ENCODE data around the gene MPO. TPM values are rescaled to one million over a fixed set of nuclear protein-coding genes. Genes with fewer than 3 reads are reported as not detected.

The MPO gene
- total RNA-seq: not detected
- not detected for polyA plus RNA-seq

GRCh38 chr17:58280480-58281217, at the start of gene MPO:
Gene MPO, minus strand, starts transcription at chr17:58280935. Its CDS starts 177 bp downstream, at chr17:58280758.
- H3K27me3 ChIP-seq (ENCODE audit: insufficient read depth, low read length, poor library complexity, severe bottlenecking): no peaks in the 10 kb centered on the region
- POLR2A ChIA-PET: no interaction called here

GRCh38 chr17:58329810-58330537, 49.2 kb upstream of the MPO start:
- Mint-ChIP-seq H3K9me3 (peaks cover 0 to 2% (median 0%) of the 10 kb centered on the region in 5 donors), H3K36me3 (peaks cover 17 to 45% (median 20%) of the 10 kb centered on the region in 3 donors), H3K27ac (peak overlapping the region; percentile 94 to 100 (median 98)), H3K4me3 (peak overlapping the region; percentile 89 to 100 (median 95)), H3K4me1 (peaks cover 55 to 70% (median 61%) of the 10 kb centered on the region in 3 donors), H3K27me3 (peaks cover 0 to 6% of the 10 kb centered on the region in 2 donors)
- Histone ChIP-seq H3K36me3 (ENCODE audit: insufficient read depth, low read length) (peaks cover 22% of the 10 kb centered on the region), H3K4me1 (ENCODE audit: insufficient read depth, low read length) (peaks cover 51% of the 10 kb centered on the region), H3K9me3 (ENCODE audit: low read length) (no peaks in the 10 kb centered on the region), H3K4me3 (ENCODE audit: low read length) (peak overlapping the region; percentile 98), H3K27me3 (ENCODE audit: insufficient read depth, low read length, poor library complexity, severe bottlenecking) (no peaks in the 10 kb centered on the region), H3K27ac (ENCODE audit: low read depth, low read length) (peak overlapping the region; percentile 96)
- DNase-seq: peak in 2 of 5 donors; percentile 30 to 67
- POLR2A ChIA-PET: interaction anchor here (1.0 to 13.6 kb wide), 4 partner anchors 12 to 88 kb away, joined by 4 to 491 read pairs (median 36); partner anchors contain the start of genes RNF43 and SUPT4H1
- CTCF ChIA-PET: interaction anchor here (1.0 to 8.6 kb wide), 3 partner anchors 13 to 86 kb away, joined by 3 to 164 read pairs (median 32); no protein-coding TSS in a partner anchor

More at GRCh38 chr17:58280480-58281217, at the start of gene MPO:
- CTCF ChIA-PET: interaction anchor here (1.1 kb wide), 1 partner anchor 63 kb away, joined by 3 read pairs; no protein-coding TSS in a partner anchor
- peaks cover 0 to 9% (median 7%) of the 10 kb centered on the region in 3 donors for H3K4me1 Mint-ChIP-seq
- Histone ChIP-seq H3K36me3 (ENCODE audit: insufficient read depth, low read length) (no peaks in the 10 kb centered on the region), H3K27ac (ENCODE audit: low read depth, low read length) (no peak within 1 kb of the TSS), H3K4me1 (ENCODE audit: insufficient read depth, low read length) (no peaks in the 10 kb centered on the region), H3K9me3 (ENCODE audit: low read length) (no peaks in the 10 kb centered on the region), H3K4me3 (ENCODE audit: low read length) (no peak within 1 kb of the TSS)
- H3K27ac Mint-ChIP-seq: peak within 1 kb of the TSS in 1 of 8 donors; percentile 42
- no peak for DNase-seq
- no peaks in the 10 kb centered on the region for H3K36me3 Mint-ChIP-seq
- H3K9me3 Mint-ChIP-seq: no peaks in the 10 kb centered on the region
- H3K4me3 Mint-ChIP-seq: no peak within 1 kb of the TSS
- peaks cover 15 to 46% of the 10 kb centered on the region in 2 donors for H3K27me3 Mint-ChIP-seq

- Histone ChIP-seq H3K9me3 (ENCODE audit: low read length) (no peaks in the 10 kb centered on the region), H3K27me3 (ENCODE audit: insufficient read depth, low read length, poor library complexity, severe bottlenecking) (no peaks in the 10 kb centered on the region), H3K27ac (ENCODE audit: low read depth, low read length) (peak overlapping the region; percentile 96), H3K4me1 (ENCODE audit: insufficient read depth, low read length) (peaks cover 43% of the 10 kb centered on the region), H3K4me3 (ENCODE audit: low read length) (peak overlapping the region; percentile 98), H3K36me3 (ENCODE audit: insufficient read depth, low read length) (peaks cover 22% of the 10 kb centered on the region)
- peak; percentile 48 to 78 (median 72) for DNase-seq
- H3K27ac Mint-ChIP-seq: peak overlapping the region; percentile 90 to 99 (median 98)
- ChIA-PET POLR2A (interaction anchor here (1.4 to 13.6 kb wide), 6 partner anchors 11 to 88 kb away, joined by 3 to 491 read pairs (median 18); partner anchors contain the start of genes RNF43 and SUPT4H1), CTCF (interaction anchor here (15.4 kb wide), 1 partner anchor 12 kb away, joined by 504 read pairs; no protein-coding TSS in a partner anchor)
- peaks cover 48 to 64% (median 55%) of the 10 kb centered on the region in 3 donors for H3K4me1 Mint-ChIP-seq
- peaks cover 0 to 2% (median 0%) of the 10 kb centered on the region in 5 donors for H3K9me3 Mint-ChIP-seq
- H3K27me3 Mint-ChIP-seq: peaks cover 0 to 6% of the 10 kb centered on the region in 2 donors
- H3K4me3 Mint-ChIP-seq: peak overlapping the region; percentile 89 to 100 (median 95)
- H3K36me3 Mint-ChIP-seq: peaks cover 17 to 44% (median 20%) of the 10 kb centered on the region in 3 donors
These were observed 48.5 kb upstream of the MPO start for GRCh38 chr17:58329035-58329809.

- POLR2A ChIA-PET: interaction anchor here (1.1 to 13.6 kb wide), 7 partner anchors 10 to 89 kb away, joined by 3 to 491 read pairs (median 7); partner anchors contain the start of genes RNF43 and SUPT4H1
- no peaks in the 10 kb centered on the region for H3K9me3 ChIP-seq (ENCODE audit: low read length)
- peak within 1 kb of the TSS; percentile 96 for H3K27ac ChIP-seq (ENCODE audit: low read depth, low read length)
- peaks cover 0 to 6% of the 10 kb centered on the region in 2 donors for H3K27me3 Mint-ChIP-seq
- peak within 1 kb of the TSS; percentile 93 to 99 (median 98) for H3K27ac Mint-ChIP-seq
- H3K27me3 ChIP-seq (ENCODE audit: insufficient read depth, low read length, poor library complexity, severe bottlenecking): no peaks in the 10 kb centered on the region
- peaks cover 17 to 47% (median 20%) of the 10 kb centered on the region in 3 donors for H3K36me3 Mint-ChIP-seq
- peaks cover 42 to 64% (median 49%) of the 10 kb centered on the region in 3 donors for H3K4me1 Mint-ChIP-seq
- peak within 1 kb of the TSS; percentile 98 for H3K4me3 ChIP-seq (ENCODE audit: low read length)
- CTCF ChIA-PET: interaction anchor here (0.7 to 15.4 kb wide), 10 partner anchors 10 to 159 kb away, joined by 3 to 504 read pairs (median 6); partner anchors contain the start of genes HSF5, RNF43 and SUPT4H1
- peaks cover 0 to 2% (median 0%) of the 10 kb centered on the region in 5 donors for H3K9me3 Mint-ChIP-seq
- H3K4me1 ChIP-seq (ENCODE audit: insufficient read depth, low read length): peaks cover 35% of the 10 kb centered on the region
- peak; percentile 61 to 88 (median 63) for DNase-seq
- peaks cover 22% of the 10 kb centered on the region for H3K36me3 ChIP-seq (ENCODE audit: insufficient read depth, low read length)
- peak within 1 kb of the TSS; percentile 89 to 100 (median 95) for H3K4me3 Mint-ChIP-seq
These were observed 47.7 kb upstream of the MPO start, which contains the start of gene TSPOAP1 for GRCh38 chr17:58328195-58329034. Gene TSPOAP1, minus strand, starts transcription at chr17:58328795. Its CDS starts 875 bp downstream, at chr17:58327920.

- Mint-ChIP-seq H3K27ac (peak overlapping the region; percentile 93 to 99 (median 98)), H3K27me3 (peaks cover 0 to 6% of the 10 kb centered on the region in 2 donors), H3K9me3 (peaks cover 0 to 2% (median 0%) of the 10 kb centered on the region in 5 donors), H3K4me3 (peak overlapping the region; percentile 89 to 100 (median 95)), H3K4me1 (peaks cover 40 to 61% (median 49%) of the 10 kb centered on the region in 3 donors), H3K36me3 (peaks cover 17 to 46% (median 20%) of the 10 kb centered on the region in 3 donors)
- Histone ChIP-seq H3K27ac (ENCODE audit: low read depth, low read length) (peak overlapping the region; percentile 96), H3K4me3 (ENCODE audit: low read length) (peak overlapping the region; percentile 98), H3K36me3 (ENCODE audit: insufficient read depth, low read length) (peaks cover 22% of the 10 kb centered on the region), H3K4me1 (ENCODE audit: insufficient read depth, low read length) (peaks cover 34% of the 10 kb centered on the region), H3K9me3 (ENCODE audit: low read length) (no peaks in the 10 kb centered on the region), H3K27me3 (ENCODE audit: insufficient read depth, low read length, poor library complexity, severe bottlenecking) (no peaks in the 10 kb centered on the region)
- ChIA-PET POLR2A (interaction anchor here (1.1 to 13.6 kb wide), 8 partner anchors 10 to 90 kb away, joined by 3 to 491 read pairs (median 6); partner anchors contain the start of genes RNF43 and SUPT4H1), CTCF (interaction anchor here (0.7 to 15.4 kb wide), 10 partner anchors 9 to 160 kb away, joined by 3 to 504 read pairs (median 6); partner anchors contain the start of genes HSF5, RNF43 and SUPT4H1)
- no peak for DNase-seq
These were observed 46.8 kb upstream of the MPO start for GRCh38 chr17:58327363-58328194.

All from CD8-positive, alpha-beta memory T cell (primary cell).